K562 treated with DMSO at 1 percent for 12 hours (cell line): ENCODE data around the gene LY6G6C. TPM values are rescaled to one million over a fixed set of nuclear protein-coding genes. Genes with fewer than 3 reads are reported as not detected.

Source experiments
- total RNA-seq: library from RNA; unstranded; fragments of 300-600 nt; gene quantifications from 2 replicates; pipeline ENCODE4 v1.2.3, GENCODE V29; 2022; ENCODE audit not compliant: insufficient read depth

The LY6G6C gene
- total RNA-seq = not detected in 2 replicates

DNA sequence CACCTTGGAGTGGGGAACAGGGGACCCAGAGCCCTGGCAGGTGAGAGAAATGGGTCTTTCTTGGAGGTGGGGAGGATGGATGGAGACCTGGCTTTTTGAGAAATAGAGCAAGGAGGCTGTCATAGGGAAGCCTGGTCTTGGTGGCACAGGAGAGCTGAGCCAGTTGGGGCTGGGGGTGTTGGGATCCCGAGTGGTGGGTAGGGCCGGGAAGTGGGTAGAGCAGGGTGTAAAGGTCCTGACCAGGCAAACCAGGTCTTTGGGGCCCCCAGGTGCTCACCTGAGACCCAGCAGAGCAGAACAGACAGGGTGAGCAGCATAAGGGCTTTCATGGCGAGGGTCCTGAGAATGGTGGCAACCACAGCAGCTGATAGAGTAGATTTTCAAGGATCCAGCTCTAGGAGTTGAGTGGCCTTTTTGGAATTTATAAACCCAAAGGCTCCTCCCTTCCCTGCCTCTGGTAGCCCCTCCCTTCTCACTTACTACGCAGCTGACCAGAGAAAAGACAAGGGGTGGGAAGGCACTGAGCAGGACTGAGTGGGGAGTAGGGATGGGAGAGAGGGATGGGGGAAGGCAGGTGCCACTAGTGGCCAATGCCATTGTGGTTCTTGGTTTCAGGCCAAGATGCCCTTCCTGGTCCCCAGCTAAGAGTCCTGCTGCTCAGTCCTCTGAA is at the start of gene LY6G6C:
Gene LY6G6C (minus strand): TSS at position 396 of the 670 bp plus-strand sequence. CDS start 67 bp downstream, at position 329.

GRCh38 chr6:31762356-31762755 is 40.8 kb upstream of the LY6G6C start, which contains the start of gene SAPCD1:
Gene SAPCD1, plus strand, starts transcription at chr6:31762656. Its CDS starts 399 bp downstream, at chr6:31763055.

DNA sequence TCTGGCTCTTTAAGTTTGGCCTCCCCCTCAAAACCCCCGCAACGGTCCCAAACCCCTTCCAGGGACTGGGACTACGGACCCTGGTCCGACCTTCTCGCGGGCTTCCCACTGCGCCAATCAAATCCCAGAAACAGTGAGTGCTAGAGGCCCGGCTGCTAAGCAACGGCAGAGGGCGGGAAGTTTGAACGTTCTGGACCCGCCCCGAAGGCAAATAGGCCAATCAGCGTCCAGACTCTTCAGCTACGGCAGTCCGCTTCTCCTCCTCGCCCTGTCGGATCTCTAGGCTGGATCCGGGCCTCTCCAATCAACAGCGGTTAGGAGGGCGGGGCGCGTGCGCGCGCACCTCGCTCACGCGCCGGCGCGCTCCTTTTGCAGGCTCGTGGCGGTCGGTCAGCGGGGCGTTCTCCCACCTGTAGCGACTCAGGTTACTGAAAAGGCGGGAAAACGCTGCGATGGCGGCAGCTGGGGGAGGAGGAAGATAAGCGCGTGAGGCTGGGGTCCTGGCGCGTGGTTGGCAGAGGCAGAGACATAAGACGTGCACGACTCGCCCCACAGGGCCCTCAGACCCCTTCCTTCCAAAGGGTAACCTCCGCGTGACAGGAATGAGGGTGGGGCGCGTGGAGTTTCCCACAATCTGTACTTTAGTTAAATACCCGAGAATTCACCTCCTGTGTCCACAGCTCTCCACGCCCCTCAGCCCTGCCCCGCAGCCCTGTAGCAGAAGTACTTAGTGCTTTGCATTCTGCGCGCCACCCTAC is 18.3 kb upstream of the LY6G6C start, which contains the start of gene MSH5:
Gene MSH5 (plus strand): TSS at position 367 of the 758 bp plus-strand sequence. CDS start 462 bp downstream, outside the sequence.

GRCh38 chr6:31736021-31736767 is 14.6 kb upstream of the LY6G6C start, which contains the start of gene CLIC1:
Gene CLIC1, minus strand, starts transcription at chr6:31736530. Its CDS starts 230 bp downstream, at chr6:31736300.

GRCh38 chr6:31728767-31729514 is 7.4 kb upstream of the LY6G6C start, which contains the start of gene DDAH2:
Gene DDAH2, minus strand, starts transcription at chr6:31729299. Its CDS starts 138 bp downstream, at chr6:31729161.

DNA sequence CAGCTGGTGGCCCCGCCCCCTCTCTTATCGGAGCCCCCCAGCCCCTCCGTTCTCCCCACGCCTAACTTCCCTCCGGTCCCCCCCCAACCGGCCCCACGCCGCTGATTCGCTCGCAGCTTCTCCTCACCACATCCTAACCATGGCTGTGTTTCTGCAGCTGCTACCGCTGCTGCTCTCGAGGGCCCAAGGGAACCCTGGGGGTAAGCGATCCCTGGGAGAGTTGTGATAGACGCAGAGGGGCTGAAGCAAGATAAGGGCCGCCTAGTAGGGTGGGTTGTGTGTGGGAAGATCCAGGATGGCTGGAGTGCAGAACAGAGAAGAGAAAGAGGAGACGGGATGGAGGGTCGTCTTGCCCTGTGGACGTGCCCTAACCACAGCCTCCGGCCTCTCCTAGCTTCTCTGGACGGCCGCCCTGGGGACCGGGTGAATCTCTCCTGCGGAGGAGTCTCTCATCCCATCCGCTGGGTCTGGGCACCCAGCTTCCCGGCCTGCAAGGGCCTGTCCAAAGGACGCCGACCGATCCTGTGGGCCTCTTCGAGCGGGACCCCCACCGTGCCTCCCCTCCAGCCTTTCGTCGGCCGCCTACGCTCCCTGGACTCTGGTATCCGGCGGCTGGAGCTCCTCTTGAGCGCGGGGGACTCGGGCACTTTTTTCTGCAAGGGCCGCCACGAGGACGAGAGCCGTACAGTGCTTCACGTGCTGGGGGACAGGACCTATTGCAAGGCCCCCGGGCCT is 1.9 kb upstream of the LY6G6C start, which contains the start of gene MPIG6B:
Gene MPIG6B (plus strand): TSS at position 129 of the 735 bp plus-strand sequence. CDS start 11 bp downstream, at position 140.

DNA sequence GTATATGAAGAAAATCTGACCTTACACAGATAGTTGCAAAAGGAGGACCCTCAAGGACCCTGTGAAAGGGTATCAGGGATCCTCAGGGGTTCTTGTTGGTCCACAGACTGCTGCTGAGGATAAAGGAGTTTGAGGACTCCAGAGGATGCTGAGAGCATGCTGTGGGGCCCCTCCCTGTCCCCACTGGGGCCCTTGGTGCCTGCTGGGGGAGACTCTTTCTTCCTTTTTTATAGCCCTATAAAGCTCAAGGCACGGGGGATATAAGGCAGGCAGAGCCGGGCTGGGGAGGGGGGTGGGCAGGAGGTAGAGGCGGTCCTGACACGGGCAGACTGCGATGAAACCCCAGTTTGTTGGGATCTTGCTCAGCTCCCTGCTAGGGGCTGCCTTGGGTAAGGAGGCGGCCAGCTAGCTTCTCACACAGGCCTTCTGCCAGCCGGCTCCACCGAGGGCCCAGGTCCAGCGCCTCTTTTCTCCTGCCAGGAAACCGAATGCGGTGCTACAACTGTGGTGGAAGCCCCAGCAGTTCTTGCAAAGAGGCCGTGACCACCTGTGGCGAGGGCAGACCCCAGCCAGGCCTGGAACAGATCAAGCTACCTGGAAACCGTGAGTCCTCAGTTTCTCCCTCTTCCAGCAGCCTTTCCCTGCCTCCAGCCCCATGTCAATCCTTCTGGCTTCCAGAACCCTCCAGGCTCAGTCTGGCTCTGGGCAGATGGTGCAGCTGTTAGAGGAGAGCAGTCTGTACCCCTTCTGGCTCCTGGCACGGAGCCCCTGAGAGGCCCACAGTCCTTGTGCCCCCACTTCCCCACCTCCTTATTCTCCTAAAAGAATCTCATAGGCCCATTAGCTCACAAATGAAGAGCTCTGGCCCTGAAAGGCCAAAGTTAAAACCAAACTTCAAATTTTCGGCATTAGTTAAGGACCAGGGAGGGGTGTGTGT is 6.3 kb downstream of the LY6G6C start, which contains the start of gene LY6G6D:
Gene LY6G6D (plus strand): TSS at position 327 of the 937 bp plus-strand sequence. CDS start 8 bp downstream, at position 335.

DNA sequence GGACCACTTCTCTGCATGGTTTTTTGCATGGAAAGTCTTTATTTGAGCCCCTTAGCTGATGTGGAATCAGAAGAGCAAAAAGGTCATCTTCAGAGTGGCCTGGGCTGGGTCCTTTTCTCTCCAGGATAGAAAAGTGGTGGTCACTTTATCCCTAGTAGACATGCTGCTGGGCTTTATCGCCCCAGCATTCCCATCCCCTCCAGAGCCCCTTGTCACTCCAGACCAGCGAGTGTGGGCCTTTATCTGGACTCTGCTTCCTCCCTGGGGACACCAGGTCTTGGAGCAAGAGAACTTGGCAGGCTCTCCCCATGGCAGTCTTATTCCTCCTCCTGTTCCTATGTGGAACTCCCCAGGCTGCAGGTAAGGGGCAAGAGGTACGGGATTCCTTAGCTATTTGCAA is 14.9 kb downstream of the LY6G6C start, which contains the start of gene LY6G6F:
Gene LY6G6F (plus strand): TSS at position 268 of the 400 bp plus-strand sequence. CDS start 41 bp downstream, at position 309.

DNA sequence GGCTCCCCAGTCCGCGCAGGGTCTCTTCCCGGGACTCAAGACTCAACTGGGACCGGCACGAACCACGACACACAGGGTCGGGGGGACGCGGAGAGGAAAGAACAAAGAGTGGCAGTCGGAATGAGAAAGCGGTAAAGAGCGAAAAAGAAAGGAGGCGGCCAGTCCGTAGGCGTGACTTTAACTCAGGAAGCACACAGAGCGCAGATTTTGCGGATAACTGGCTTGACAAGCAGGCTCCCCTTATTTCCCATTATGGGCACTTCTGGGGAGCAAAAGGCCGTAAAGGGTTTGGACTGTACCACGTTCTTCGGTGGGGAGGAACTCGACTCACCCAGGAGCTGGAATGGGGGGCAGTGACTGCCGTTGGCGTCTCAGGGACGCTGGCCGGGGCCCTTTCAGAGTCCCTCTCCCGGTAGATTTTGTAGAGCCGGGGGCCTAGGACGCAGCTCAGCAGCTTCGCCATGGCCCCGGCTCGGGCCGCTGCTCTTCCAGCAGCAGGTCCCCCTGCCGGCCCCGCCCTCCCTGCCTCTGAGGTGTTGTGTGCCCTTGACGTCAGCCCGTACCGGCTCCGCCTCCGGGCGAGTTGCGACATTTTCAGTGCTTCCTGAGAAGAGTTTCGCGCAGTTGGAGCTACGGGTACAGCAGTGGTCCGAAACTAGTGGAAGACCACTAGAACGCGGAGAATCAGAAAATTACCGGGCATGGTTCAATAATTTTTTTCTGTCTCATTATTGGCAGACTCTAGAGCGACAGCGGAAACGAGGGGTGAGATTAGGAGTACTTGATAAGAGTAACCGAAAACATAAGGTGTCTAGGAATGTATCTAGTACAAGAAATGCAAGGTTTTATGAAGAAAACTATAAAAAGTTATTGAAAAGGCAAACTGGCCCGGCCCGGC is 18.5 kb downstream of the LY6G6C start, which contains the start of gene ABHD16A:
Gene ABHD16A (minus strand): TSS at position 506 of the 898 bp plus-strand sequence. CDS start 43 bp downstream, at position 463.

DNA sequence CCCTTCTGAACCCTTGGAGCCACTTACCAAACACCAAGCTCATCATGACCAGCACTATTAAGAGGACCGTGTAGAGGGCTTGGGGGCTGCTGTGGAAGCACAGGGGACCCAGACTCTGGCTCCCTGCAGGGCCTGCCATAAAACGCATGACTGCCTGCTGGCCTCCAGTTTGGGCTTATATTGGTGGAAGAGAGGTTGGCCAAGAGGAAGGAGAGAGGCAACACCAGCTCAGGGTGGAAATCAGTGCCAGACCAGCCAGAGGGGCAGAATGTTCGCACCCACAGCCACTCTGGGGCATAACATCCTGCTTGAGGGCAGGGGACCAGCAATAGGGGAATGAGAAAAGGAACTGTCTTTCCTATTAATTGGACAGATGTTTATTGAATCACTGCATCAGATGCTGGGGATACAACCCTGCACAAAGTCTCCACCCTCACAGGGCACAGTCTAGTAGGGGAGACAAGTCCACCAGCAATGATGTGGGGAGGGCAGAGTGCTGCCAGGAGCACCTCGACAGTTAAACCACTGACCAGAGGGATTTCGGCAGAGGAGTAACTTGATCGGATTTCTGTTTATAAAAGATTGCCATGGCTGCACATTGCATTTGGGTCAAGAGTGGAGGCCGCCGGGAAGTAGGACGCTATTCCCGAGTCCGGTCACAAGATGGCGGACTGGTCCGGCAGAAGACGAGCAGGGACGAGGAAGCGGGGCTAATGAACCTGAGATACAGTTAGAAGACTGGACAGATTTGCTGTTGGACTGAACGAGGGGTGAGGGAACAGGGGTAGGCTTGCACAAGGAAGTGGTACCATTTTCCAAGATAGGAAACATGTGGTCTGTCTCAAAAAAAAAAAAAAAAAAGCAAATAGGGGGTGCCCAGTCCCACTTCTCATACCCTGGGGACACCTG is 41.1 kb downstream of the LY6G6C start, which contains the start of gene LY6G5C:
Gene LY6G5C (minus strand): TSS at position 842 of the 909 bp plus-strand sequence. CDS start 694 bp downstream, at position 148.

GRCh38 chr6:31669676-31670075 is 51.9 kb downstream of the LY6G6C start, which contains the start of gene LY6G5B:
Gene LY6G5B, plus strand, starts transcription at chr6:31669976. Its CDS starts 975 bp downstream, at chr6:31670951.

Other genes starting within 250 kb of the LY6G6C start
- 19.2 and 35.6 TPM in 2 replicates for gene MICB, start 223.6 kb downstream of the LY6G6C start, total RNA-seq
- gene MCCD1, start 192.8 kb downstream of the LY6G6C start, total RNA-seq = not detected in 2 replicates
- 110 and 208 TPM in 2 replicates for gene DDX39B, start 179.7 kb downstream of the LY6G6C start, total RNA-seq
- gene ATP6V1G2, start 175.1 kb downstream of the LY6G6C start, total RNA-seq = not detected in 2 replicates
- gene NFKBIL1, start 174.1 kb downstream of the LY6G6C start, total RNA-seq = 65.2 and 74.9 TPM in 2 replicates
- gene LTA, start 149.5 kb downstream of the LY6G6C start, total RNA-seq = 1.2 TPM in 1 of 2 replicates, not detected in the other
- gene TNF, start 146.2 kb downstream of the LY6G6C start, total RNA-seq = not detected in 2 replicates
- 1.1 TPM in 1 of 2 replicates, not detected in the other for gene LTB, start 139.3 kb downstream of the LY6G6C start, total RNA-seq
- gene LST1, start 135.5 kb downstream of the LY6G6C start, total RNA-seq = 3.7 and 5.1 TPM in 2 replicates
- gene NCR3, start 128.7 kb downstream of the LY6G6C start, total RNA-seq = 2.2 TPM in 1 of 2 replicates, not detected in the other
- gene AIF1, start 106.5 kb downstream of the LY6G6C start, total RNA-seq = 8.8 and 20.6 TPM in 2 replicates
- 149 and 261 TPM in 2 replicates for gene PRRC2A, start 101.0 kb downstream of the LY6G6C start, total RNA-seq
- 285 and 425 TPM in 2 replicates for gene BAG6, start 69.1 kb downstream of the LY6G6C start, total RNA-seq
- 3.6 and 14.1 TPM in 2 replicates for gene APOM, start 65.9 kb downstream of the LY6G6C start, total RNA-seq
- gene C6orf47, start 61.0 kb downstream of the LY6G6C start, total RNA-seq = 22.4 and 35.6 TPM in 2 replicates
- gene GPANK1, start 56.7 kb downstream of the LY6G6C start, total RNA-seq = 48.9 and 50.1 TPM in 2 replicates
- gene CSNK2B, start 55.7 kb downstream of the LY6G6C start, total RNA-seq = 524 and 598 TPM in 2 replicates
- gene LY6G5B, start 51.8 kb downstream of the LY6G6C start, total RNA-seq = 2.1 and 12.9 TPM in 2 replicates
- gene LY6G5C, start 40.7 kb downstream of the LY6G6C start, total RNA-seq = not detected in 2 replicates
- gene ABHD16A, start 18.4 kb downstream of the LY6G6C start, total RNA-seq = 80.3 and 103 TPM in 2 replicates
- gene LY6G6F, start 14.9 kb downstream of the LY6G6C start, total RNA-seq = not detected in 2 replicates
- gene LY6G6D, start 6.4 kb downstream of the LY6G6C start, total RNA-seq = not detected in 2 replicates
- gene MPIG6B, start 1.6 kb upstream of the LY6G6C start, total RNA-seq = not detected in 2 replicates
- gene DDAH2, start 7.6 kb upstream of the LY6G6C start, total RNA-seq = 45.6 and 57.2 TPM in 2 replicates
- gene CLIC1, start 14.8 kb upstream of the LY6G6C start, total RNA-seq = 1,195 and 1,297 TPM in 2 replicates
- 14.8 and 39.6 TPM in 2 replicates for gene MSH5, start 18.3 kb upstream of the LY6G6C start, total RNA-seq
- gene SAPCD1, start 40.9 kb upstream of the LY6G6C start, total RNA-seq = 6.8 and 8.2 TPM in 2 replicates
- gene VWA7, start 55.6 kb upstream of the LY6G6C start, total RNA-seq = 1.5 and 6.2 TPM in 2 replicates
- 86.3 and 98.8 TPM in 2 replicates for gene VARS1, start 74.0 kb upstream of the LY6G6C start, total RNA-seq
- gene LSM2, start 85.2 kb upstream of the LY6G6C start, total RNA-seq = 150 and 173 TPM in 2 replicates
- gene HSPA1L, start 93.5 kb upstream of the LY6G6C start, total RNA-seq = 3.4 and 6.2 TPM in 2 replicates
- 632 and 775 TPM in 2 replicates for gene HSPA1A, start 93.8 kb upstream of the LY6G6C start, total RNA-seq
- 409 and 626 TPM in 2 replicates for gene HSPA1B, start 106.0 kb upstream of the LY6G6C start, total RNA-seq
- 218 and 311 TPM in 2 replicates for gene NEU1, start 141.1 kb upstream of the LY6G6C start, total RNA-seq
- gene SLC44A4, start 157.3 kb upstream of the LY6G6C start, total RNA-seq = 9.6 and 13.1 TPM in 2 replicates
- 62.9 and 90.8 TPM in 2 replicates for gene EHMT2, start 176.0 kb upstream of the LY6G6C start, total RNA-seq
- 3.8 and 4.7 TPM in 2 replicates for gene ZBTB12, start 180.3 kb upstream of the LY6G6C start, total RNA-seq
- 8.2 and 11.3 TPM in 2 replicates for gene C2, start 206.0 kb upstream of the LY6G6C start, total RNA-seq
- 1.1 TPM in 1 of 2 replicates, not detected in the other for gene CFB, start 224.3 kb upstream of the LY6G6C start, total RNA-seq
- 77.2 and 101 TPM in 2 replicates for gene NELFE, start 237.2 kb upstream of the LY6G6C start, total RNA-seq
- 52.5 and 70.7 TPM in 2 replicates for gene SKIC2, start 237.4 kb upstream of the LY6G6C start, total RNA-seq